Right renal cortex interstitium (tissue), 3 donors: ENCODE data around the gene RHBDF2. TPM values are rescaled to one million over a fixed set of nuclear protein-coding genes. Genes with fewer than 3 reads are reported as not detected.

Source experiments
- DNase-seq, 3 donors: peaks; one replicate each; pipeline ENCODE4 v3.0.0-alpha.2; 2013; ENCODE audit warnings: low read depth in 3 of 3, low spot score in 2 of 3
- polyA plus RNA-seq, 3 donors: library from polyadenylated mRNA; unstranded; fragments of 120-200 nt; gene quantifications; one replicate each; pipeline ENCODE4 v1.2.1, GENCODE V29; 2013; ENCODE audit not compliant: insufficient read length in 3 of 3

Gene RHBDF2
- polyA plus RNA-seq, 3 donors, result 5.6 to 7.2 (median 5.7) TPM

DNA sequence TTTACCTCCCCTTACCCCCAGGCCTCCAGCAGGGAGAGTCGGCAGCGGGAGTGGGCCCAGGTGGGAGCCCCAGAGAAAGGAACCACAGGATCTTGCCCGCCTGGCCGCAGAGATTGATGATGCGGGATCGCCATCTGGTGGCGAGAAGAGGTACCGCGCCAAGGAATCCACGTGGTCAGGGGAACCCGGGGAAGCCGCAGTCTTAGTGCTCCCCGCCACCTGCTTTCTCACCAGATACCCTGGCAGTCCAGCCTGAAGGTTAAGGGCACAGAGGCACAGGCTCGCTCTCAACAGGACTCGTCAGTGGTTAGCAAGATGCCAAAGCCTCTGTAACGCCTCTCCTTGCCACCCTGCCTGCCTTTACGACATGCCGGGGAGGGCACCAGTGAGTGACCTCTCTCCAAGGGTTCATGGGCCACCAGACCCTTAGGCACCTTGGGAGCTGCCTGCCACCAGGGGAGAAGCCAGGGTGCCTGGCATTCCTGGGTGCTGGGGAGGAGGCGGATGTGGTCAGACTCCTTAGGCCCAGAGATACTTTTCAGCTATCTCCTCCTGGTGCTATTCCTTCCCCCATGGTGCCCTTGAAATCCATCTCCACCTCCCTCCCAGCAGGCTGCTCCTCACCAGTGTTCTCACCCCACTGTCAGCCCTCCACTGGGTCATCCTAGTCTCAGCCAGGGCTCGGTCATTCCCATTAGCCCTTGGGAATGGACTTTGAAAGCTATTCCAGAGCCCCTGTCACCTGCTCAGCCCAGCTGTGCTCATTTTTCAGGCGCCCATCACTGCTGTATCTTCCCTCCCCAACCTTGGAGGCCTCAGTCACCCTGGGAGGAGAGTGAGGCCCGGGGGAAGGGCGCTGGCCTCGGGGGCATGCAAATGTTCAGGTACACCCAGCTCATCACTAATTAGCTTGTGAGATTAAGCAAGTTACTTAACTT lies 5.5 kb upstream of the RHBDF2 start:
- no peak for DNase-seq

DNA sequence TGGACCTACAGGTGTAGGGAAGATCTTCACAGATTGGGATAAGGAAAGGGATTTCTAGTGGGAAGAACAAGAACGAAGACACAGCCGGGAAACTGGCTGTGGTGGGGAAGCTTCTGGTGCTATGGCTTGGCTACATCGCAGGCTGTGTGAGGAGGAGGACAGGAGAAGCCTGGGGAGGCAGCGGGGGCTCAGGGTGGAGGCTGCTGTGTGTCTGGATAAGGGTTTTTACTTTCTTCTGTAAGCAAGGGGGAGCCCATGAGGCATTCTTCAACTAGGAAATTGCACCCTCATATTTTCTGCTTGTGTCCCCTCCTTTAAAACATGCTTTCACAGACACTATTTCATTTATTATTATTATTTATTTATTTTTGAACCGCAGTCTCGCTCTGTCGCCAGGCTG lies 2.9 kb upstream of the RHBDF2 start:
- no peak for DNase-seq

DNA sequence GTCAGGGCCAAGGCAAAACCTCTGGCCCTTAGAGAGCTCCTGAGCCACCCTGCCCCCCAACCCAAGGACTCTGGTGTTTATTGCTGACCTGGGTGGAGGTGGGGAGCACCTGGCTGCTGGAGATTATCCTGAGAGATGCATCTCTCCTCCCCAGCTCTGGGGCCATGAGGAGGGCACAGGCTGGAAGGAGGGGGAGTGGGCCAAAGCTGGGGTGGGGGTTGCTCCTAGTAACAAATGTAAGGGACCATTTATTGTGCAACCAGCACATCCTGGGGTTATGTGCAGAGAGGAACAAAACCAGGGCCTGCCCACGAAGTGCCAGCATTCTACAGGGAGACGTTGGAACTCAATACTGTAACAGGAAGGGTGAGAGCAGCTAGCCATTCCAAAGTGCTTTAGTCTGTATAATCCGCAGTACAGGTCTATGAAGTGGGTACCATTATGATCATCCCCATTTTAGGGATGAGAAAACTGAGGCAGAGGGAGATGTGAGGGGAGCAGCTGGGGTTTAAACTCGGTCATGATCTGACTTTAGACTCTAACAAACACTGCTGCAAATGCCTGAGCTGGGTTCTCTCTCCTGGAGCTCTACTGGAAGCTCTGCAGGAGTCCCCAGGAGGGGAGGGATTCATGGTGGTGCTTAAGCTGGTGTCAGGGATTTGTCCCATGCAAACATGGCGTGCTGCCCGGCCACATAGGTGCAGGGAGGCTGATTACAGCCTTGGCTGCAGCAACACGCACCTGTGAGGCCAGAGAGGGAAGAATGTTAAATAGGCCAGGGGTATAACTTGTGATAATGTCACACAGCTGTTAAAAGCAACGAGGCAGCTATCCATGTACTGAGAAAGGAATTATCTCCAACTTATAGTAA lies 1.4 kb upstream of the RHBDF2 start:
- no peak for DNase-seq

DNA sequence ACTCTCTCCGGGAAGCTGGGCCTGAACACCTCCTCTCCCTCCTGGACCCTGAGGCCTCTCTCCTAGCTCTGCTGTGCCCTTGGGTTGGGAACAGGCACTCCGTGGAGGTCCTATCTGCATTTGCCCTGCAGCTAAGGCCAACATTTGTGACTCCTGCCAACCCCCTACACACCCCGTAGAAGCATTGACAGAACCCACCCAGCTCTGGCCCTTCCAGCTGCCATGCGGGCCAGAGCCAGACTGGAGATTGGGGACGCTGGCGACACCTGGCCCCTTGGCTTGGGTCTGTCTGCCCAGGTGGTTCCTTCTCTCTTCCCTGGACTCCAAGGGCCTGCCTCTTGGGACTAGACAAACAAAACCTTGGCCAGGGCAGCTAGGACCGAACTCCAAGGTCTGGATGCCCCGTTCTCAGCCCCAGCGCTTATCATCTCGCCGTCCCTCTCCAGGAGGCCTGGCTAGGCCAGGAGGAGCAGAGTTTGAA lies 644 bp upstream of the RHBDF2 start:
- DNase-seq, result no peak

DNA sequence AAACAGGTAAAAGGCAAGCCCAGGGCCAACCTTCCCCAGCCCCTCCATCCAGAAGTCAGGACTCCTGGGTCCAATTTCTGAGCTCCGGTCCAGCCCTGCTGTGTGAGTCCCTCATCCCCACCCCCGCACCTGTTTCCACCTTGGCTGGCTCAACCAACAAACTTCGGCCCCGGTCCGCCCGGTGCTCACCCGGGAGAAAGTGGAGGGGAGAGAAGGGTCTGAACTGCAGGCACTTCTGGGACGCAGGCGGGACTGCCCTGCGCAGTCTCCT lies 541 bp downstream of the RHBDF2 start:
- no peak for DNase-seq

DNA sequence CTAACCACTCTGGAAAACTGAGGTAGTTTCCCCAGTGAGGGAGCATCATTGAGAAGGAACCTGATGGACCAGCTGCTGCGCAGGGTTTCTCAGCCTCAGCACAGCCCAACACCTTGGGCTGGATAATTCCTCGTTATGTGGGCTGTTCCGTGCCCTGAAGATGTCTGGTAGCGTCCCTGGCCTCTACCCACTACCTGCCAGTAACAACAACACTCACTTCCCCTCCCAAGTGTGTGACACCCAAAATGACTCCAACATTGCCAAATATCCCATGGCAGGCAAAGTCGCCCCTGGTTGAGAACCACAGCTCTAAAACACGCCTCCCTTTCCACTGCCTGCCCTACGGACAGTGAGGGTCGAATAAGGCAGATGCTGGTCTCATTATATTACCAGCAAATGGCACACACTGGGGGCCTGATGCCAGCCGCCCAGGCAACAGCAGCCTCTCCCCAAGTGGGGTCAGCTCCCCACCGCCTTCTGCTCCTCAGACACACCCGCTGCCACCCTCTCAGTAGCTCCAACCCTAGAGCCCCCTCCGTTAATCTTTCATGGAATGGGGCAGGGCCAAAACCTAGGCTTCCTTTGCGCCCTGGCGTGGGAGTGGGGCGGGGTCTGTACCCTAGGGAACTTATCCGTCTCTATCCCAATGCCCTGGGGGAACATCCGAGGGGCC lies 1.0 kb downstream of the RHBDF2 start:
- DNase-seq, result no peak

DNA sequence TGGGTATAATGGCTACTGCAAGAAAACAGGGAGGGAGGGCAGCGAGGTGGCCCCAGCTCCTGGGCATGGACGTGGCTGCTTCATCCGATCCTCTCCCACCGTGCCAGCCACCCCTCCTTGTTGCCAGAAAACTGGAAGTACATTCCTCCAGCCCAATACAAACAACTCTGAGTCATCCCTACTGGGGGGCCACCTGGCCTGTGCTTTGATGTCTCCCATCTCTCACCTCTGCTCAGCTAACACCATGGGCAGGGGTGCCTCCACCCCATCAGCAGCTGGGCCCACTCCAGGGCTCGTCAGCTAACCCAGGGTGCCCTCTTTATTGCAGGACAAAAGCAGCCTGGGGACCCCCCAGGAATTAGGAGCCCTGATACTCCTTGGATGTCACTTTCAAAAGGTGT lies 2.0 kb downstream of the RHBDF2 start:
- DNase-seq, result no peak

DNA sequence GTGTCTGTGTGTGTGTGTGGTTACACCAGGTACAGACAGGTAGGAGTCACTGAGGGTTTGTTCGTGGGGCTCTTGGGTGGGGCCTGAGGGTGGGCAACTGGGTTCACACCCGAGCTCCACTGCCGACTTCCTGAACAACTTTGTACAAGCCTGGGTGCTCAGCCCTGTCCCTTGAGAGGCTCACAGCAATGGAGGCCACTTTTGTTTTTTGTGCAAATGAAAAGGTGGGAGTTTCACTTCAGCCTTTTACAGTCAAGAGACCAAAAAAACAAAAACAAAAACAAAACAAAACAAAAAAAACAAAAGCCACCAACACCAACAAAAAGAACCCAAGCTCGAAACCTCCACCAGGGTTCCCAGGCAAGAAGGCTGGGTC lies 2.4 kb downstream of the RHBDF2 start:
- DNase-seq, result no peak

DNA sequence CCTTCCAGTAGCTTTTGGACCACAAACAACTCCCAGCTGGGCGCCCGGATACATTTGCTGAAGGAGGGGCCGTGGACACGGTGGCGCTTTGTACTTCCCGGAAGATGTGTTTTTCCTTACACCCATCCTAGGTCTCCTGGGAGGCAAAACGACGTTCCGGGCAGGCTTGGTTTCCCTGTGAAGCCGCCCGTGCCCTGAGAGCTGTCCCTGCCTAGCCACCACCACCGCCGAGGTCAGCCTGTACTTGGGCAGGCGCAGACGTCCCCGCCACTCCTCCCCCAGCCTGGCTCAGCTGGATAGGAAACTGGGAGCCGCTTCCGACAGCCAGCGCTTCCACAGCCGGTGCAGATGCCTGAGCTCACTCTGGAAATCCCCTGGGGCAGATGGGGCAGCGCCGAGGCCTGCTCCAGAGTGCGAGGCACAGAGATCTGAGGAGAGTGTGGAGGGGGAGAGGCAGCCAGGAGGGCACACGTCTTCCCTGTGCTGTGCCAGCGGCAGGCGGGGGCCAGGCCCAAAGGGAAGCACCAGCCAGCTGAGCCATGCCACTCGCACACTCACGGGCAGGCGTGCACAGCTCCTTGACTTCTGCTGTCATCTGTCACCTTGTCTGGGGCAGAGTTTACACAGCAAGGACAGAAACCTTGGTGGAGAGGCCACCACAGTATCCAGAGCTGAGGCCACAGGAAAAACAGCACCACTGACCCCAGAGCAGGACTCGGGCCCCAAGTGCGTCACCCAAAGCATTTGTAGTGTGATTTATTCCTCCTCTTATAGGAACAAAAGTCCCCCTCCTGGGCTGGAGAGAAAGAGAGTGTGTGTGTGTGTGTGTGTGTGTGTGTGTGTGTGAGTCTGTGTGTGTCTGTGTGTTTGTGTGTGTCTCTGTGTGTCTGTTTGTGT lies 3.0 kb downstream of the RHBDF2 start:
- DNase-seq, result no peak

DNA sequence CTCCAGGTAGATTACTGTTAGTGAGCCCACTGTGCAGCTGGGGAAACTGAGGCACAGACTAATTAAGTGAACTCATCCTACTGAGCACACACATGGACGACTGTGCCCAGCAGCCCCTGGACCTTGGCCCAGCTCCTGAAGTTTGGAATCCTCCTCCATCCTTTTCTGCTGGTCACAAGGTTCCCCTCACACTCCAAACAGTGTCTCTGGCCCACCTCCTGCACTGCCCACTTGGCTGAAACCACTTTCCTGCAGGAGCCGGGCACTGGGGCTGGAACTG lies 3.6 kb downstream of the RHBDF2 start:
- DNase-seq, result no peak

DNA sequence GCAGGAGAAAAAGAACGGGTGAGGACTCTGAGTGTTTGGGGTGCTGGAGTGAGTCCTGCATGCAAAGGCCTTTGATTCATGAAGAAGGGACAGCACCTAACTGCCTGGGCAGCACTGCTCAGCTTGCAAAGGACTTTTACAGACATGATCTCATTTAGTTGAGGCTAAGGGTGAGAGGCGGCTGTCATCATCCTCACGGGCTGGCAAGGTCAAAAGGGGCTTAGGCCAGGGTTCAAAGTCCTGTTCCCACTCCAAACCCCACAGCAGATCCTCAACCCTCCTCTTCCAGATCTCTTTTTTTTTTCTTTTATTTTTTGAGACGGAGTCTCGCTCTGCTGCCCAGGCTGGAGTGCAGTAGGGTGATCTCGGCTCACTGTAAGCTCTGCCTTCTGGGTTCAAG lies 4.8 kb downstream of the RHBDF2 start:
- no peak for DNase-seq

DNA sequence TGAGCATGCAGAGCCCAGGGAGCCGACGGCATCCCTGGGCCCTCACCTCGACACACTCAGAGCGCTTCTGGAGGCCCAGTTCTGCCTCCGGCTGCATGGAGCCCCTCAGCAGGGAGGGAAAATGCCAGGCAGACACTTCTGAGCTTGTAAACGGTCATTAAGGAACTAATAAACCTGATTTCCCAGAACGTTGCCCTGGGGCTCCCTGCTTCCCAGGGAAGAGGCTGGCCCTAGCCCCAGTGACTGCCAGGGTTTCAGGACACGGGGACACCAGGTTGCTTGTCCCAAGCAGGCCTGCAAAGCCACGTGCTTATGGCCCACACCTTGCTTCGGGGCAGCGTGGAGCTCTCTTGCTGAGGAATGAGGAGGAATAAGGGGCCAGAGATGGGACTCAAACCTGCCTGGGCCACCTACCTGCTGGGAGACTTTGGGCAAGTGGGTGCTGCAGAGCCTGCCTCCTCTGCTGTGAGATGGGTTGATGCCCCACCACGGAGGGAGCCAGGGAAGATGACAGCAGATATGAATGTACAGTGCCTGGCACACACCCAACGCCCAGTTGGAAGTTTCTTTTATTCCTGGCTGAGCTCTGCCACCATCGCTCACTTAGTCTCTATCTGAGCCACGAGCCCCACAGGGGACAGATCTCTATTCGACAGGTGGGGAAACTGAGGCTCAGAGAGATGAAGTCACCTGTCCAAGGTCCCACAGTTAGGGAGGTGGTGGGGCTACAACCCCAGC lies 5.4 kb downstream of the RHBDF2 start:
- no peak for DNase-seq

DNA sequence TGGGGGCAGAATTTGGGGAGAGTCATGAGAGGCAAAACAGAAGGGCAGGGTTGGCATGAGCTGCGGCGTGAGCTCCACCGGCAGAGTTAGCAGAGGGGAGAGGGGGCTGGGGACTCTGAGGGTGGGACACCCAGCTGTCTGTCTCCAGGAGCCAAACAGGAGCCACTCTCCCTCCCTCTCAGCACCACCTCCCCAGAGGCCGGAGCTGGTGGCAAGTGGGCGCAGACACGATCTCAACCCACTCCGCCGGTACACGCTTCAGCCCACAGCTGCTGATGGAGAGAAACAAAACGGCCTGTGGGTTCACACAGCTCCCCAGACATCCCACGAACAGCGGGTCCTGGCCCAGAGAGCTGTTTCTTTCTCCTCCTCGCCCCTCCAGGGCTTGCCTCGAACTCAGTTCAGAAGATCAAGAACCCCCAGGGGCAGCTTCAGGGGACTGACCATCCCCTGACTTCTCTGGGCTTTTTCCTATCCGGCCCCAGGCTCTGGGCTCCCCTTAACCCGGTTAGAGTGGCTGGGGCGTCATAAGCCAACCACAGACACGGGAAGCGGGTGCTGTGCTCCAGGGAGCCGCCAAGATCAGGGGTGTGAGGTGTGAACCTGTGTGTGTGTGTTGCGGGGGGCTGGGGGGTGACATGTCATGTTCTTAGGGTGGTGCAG lies 7.6 kb downstream of the RHBDF2 start:
- DNase-seq, result no peak

DNA sequence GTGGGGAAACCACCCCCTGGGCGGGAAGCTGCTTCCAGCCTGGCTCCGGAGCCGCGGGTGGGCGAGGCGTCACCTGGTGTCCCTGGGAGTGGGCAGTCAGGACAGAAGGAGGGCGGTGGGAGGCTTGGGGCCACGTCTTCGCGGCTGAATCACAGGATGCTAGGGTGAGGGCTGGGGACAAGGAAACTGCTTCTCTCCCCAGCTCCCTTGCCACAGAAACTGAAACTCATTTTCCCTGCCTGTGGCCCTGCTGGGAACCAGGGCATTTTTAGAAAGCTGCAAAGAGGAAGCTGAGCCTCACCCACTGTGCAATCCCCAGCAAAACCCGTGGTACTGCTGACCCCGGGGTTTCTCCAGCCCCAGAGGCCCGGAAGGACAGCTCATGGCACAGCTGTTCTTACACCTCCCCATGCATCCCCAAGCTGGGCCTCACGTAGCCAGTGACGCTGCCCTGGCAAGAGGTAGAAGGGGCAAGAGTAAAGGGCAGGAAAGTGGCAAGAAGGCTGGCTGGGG lies 8.2 kb downstream of the RHBDF2 start:
- DNase-seq, result no peak

DNA sequence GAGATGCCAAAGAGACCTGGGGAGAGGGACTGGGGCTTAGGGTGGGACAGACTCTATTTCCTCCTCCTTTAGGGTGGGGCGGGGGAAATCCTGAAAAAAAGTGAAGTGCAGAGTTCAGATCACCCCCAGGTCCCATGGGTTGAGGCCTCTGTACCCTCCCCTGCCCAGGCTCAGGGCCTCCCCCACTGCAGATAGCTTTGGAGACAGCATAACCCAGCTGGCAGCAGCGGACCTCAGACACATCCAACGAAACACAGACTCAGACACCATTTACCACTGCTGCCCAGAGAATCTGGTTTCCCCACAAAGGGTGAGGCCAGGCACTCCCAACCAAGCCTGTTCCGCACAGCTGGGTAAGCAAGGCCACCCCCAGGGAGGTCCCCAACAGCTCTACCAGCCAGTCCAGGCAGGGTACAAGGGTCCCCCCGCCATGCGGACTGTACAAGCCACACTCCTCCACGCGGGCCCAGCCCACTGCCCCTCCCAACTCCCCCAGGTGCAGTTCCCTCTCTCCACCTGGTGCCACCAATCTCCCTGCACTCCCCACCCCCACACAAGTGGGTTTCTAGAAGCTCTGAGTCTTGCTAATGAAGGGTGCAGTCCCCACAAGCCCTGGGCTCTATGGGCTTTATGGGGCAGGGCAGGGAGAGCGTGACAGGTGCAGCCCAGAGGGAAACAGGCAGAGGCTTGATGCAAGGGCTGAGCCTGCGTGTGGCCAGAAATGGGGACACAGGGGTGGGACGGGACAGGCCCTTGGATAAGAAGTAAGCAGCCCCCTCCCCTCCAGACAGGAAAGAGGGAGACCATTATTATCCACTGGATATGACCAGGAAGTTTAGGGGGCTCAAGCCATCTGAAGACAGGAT lies 8.9 kb downstream of the RHBDF2 start:
- no peak for DNase-seq

DNA sequence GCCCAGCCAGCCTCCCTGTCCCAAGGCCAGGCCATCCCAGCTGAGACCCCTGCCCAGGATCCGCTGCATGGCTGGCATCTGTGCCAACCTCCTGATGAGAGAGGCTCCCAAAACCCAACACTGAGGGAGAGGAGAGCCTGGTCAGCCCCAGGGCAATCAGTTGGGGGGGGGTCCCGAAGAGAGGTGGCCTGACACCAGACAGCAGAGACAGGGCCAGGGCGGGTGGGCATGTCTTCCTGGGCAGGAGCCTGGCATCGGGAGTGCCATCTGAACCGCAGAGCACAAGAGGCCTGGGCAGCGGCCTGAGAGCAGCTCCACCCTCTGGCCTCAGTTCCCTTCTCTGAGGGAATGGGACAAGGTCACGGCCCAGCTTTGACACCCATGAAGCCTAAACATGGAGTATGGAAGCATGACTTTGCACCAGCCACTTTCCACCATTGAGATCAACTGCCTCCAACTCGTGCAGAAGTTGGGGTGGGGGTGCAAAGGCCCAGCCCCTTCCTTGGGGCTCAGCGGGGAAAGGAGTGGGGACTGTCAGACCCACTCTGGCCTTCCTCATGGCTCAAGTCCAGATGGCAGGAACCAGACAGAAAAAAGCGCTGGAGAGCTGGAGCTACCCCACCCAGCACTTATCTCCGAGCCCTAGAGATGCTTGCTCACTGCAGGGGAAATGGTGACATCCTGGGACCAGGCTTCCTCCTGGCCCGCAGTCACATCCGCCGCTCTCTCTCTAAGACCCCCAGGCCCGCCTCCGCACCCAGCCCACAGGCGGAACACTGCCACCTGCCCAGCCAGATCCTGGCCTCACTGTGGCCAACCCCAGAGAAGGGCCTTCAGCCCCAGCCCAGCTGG lies 9.7 kb downstream of the RHBDF2 start:
- DNase-seq, result no peak

DNA sequence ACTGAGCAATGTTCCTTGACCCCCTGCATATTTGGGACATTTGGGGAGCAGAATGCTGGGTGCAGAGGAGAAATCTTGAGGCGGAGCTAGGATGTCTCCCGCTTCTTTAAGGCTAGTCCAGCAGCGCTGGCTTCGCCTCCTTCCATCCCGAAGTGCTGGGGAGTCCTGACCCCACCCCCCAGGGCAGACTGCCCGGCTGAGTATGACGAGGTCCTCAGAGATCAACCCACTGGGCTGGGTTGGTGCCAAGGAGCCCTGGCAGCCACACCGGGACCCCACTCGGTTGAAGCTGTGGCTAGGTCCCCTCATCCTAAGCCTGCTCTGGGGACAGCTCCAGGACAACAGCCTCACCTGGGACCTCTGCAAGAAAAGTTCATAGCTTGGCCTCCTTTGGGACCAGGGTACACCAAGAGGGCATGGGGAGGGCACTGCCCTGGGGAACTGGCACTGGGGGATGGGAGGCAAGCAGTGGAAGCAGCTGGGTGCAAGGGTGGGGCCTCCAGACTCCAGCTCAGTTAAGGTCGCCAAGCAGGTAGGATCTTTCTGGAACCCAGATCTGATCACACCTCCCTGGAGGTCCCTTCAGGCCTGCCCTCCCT lies 11.0 kb downstream of the RHBDF2 start:
- no peak for DNase-seq
